NCI-H446 treated with DMSO at 0.1 percent for 48 hours (cell line): Measurements from ENCODE around the gene GPR146.

Experiments used
- DNase-seq: peaks from one replicate; lab custom pipeline; 2025; lab: John Stamatoyannopoulos, UW

The GPR146 gene

DNA sequence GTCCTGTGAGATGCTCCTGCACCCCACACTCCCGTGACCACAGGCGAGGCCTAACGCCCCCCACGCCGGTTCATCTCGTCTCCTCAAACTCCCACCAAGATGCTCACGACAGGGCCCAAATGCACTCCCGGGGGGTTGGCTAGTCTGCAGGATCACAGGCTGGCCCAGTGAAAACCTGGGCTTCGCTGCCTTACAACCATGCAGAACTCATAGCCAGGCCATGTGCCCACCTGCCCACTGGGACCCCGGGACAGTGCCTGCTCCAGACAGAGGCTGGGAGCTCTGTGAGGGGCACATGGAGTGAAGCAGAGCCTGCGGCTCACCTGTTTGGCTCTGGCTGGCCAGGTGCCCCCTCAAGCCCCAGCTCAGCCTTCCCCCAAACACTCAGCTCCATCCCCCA lies 34.2 kb downstream of the GPR146 start:
- no peak for DNase-seq

DNA sequence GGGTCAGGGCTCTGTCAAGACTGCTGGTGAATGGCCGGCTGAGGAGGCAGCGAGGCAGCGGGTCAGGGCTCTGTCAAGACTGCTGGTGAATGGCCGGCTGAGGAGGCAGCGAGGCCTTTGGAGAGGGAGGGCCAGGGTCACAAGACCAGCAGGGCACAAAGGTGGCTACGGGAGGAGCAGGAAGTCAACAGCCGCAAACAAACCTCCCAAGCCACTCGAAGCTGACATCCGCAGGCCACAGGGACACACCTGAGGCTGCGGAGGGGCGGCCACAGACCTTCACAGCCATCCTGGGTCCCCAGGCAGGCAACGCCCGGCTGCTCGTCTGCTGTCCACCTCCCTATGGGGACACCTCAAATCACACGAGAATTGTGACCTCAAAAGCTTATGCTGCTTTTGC lies 34.6 kb downstream of the GPR146 start:
- DNase-seq: no peak

DNA sequence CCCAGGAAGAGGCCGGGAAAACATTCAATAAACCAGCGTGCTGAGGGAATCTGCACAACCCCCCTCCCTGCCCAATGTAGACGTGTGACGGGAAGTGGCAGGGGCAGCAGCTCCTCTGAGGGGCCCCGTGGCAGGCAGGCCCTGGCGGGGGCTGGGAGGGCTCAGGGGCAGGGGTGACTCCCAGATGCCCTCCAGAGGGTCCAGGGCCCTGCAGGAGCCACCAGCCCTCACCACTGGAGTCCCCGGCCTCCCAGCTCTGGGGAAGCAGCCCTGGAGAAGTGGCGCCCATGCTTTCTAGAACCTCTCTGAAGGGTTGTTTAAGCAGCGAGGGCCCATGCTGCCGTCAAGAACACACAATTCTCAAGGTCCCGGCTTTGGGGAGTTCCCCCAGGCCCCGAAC lies 35.2 kb downstream of the GPR146 start:
- no peak for DNase-seq

DNA sequence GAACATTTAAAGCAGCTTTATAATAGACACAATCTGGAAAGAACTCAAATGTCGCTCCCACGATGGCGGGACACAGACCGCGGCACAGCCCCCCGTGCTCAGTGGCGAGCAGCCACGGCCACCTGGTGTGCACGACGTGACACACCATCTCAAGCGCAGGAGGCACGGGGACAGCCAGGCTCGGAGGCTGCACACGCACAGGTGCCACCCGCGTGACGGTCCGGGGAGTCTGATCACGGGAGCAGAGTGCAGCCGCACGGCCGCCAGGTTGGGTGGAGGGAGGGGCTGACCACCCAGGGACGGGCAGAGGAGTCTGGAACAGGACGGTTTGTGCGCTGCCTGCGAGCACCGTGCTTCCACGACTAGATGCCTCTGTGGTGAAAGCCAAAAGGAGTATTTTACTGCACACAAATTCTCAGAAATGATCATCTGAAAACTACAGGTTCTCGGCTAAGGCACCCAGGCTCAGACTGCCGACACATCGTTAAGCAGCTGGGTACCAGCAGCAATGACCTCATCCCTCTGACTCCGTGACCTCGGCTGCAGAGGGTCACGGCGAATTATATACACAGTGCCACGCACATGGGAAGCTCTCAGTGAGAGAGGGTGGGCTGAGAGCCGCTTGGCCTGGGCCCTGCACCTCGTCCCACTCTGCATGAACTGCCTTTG lies 36.0 kb downstream of the GPR146 start:
- no peak for DNase-seq

DNA sequence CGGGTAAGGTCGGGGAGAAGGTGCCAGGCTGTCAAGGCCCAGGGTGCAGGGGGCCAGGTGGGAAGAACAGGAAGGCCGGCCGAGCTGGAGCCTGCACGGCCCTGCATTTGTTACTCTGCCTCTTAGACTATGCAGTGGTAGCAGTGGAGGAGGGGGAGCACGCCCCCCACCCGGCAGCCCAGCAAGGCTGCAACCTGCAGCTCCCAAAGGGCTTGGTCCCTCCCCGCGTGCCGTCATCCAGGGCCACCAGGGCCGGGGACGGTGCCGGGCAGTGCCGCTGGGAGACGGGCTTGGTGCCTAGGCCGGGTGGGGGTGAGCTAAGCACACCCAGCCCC lies 36.5 kb downstream of the GPR146 start:
- no peak for DNase-seq

DNA sequence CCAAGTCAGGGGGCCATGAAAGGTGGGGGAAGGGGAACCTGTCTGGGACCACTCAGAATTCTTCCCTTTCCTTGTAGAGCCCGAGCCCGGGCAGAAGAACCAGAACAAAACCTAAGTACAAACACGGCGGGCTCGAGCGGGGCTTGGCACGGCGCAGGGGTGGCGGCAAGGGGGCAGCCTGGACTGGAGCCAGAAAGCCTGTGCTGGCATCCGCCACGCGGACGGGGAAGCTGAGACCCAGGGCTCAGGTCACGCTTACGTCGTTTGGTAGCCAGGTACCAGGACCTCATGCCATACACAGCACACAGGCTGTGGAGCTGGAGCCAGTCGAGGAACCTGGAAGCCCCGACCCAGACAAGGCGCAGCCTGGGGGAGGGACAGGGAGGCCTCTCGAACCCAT lies 37.0 kb downstream of the GPR146 start:
- no peak for DNase-seq

DNA sequence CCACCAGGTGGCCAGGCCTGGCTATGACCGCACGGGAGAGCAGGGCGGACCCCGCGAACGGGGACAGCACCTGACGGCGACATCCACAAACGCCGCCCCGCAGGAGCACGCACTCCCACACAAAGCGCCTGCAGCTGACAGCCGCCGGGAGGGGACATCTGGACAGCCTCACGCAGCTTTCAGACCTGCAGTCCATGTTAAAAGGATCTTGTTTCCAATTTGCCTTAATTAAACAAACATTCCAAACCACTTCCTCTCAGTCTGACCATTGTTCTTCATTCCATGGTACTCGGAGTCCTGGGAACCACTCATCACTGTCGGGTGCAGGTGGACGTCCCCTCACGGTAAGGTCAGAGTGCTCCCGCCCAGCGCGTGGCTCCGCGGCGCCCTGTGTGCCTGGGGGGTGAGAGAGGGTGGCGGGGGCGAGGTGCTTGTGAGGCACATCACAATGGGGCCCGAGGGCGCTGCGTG lies 37.6 kb downstream of the GPR146 start:
- no peak for DNase-seq

DNA sequence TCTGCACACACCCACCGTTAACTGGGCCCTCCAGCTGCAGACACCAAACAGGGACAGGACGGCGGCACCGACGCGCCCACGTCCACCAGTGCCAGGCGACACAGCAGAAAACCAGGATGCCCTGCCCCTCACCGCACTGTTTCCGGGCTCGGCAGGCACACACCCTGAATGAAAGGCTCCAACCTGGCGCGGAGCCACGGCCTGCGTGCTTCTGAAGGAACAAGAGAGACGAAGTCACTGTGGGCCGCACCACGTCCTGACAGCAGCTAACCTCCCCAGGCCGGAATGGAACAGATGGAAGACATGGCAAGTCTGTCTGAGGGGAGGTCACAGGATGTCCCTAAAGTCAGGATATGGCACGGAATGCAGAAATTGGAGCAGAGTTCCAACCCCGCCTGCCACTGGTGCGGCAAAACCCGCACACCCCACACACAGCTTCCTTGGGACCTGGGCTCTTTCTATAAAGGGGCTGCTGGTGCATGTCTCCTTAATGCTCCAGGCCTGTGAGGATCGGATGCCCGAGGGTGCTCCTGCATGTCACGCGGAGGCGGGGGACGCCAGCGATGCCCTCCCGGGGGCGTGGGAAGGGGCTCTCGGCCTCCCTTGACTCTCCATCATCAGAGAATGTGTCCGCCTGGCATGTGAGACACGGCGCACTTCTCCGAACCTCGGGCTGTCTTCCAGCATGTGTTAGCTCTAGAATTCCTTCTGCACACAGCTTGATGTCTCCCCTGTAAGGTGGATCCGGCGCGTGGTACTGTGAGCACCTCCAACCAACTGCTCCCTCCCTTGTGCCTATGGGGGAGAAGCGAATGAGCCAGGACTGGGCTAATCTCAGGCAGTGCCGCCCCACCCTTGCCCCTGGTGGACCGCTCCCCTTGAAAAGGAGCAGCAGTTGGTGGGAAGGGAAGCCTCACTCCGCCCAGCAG lies 39.6 kb downstream of the GPR146 start:
- no peak for DNase-seq

DNA sequence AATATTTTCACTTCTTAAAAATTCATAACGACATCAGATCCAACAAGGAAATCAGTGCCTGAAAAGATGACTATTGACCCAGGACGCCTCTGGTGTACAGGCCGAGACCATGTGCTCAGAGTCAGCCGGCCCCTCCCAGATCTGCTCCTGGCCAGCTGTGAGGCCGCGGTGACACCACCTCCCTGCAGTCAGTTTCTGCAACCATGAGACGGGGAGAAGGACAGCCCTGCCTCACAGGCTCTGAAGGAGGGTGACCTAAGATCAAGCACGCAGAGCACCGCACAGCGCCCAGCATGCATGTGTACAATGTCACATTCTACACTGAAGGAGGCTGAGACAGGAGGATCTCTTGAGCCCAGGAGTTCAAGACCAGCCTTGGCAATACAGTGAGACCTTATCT lies 40.9 kb downstream of the GPR146 start:
- no peak for DNase-seq

DNA sequence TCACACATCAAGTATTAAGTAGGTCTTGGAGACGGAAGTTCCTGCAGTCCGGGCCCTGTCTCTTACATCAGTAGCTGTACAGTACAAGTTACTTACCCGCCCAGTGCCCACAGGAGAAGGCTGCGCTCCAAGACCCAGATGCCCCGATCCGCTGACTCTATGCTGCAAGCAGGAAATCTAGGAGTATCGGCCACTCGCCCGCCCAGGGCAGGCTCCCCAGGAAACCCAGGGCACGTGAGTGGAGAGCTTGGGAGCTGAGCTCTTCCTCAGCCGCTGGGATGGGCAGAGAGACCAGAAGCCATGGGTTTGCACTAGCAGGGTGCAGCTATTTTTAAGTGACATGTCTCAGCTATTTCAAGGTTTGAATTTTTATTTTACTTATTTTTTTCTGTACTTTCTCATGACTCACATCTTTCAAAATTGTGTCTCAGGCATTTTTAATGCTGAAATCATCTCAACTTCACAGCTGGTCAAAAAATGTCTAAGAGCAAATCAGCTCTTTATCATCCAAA lies 41.6 kb downstream of the GPR146 start:
- DNase-seq: no peak

DNA sequence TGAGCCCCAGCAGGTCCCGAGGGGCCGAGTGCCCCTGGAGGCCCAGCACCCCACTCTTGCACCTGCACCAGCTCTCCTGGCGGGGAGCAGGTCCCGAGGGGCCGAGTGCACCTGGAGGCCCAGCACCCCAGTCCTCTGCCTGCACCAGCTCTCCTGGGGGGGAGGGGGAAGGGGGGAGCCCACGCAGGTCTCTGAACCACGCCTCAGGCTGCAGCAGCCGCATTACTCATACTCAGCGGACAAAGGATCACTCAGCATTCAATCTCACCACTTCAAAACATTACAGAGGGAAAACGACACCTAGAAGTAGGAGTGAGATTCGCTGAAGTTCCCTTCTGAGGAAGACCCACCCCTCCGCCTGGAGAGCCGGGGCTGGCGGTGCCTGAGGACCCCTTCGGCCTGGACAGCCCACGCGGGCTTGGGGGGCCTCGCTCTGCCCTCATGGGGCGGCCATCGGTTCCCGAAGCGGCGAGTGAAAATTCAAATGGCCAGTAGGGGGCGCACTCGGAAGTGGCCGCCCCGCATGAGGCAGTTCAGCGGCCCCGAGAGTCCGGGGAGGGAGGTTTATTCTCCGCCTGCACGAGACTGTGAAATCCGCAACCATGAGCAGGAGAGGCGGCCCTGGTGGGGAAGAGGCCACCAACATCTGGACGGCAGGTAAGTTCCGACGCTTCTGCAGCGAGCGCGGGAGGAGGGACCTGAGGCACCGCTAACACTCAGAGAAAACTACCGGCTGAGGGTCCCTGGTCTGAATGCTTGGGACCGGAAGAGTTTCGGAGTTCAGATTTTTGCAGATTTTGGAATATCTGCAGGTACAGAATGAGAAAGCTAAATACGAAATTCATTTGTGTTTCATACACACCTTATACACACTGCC lies 42.5 kb downstream of the GPR146 start:
- no peak for DNase-seq

DNA sequence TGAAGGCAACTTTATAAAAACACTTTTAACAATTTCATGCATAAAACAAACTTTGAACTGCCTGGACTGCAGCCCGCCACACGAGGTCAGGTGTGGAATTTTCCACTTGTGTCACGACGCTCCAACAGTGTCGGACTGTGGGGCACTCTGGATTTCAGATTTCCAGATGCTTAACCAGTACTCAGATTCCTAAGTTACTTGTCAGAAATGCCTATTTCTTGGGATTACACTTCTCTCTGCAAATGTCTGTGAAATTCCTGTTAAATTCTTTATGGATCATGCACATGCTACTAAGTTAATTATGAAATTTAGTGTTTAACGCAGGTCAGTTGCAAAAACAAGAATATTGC lies 43.1 kb downstream of the GPR146 start:
- no peak for DNase-seq

DNA sequence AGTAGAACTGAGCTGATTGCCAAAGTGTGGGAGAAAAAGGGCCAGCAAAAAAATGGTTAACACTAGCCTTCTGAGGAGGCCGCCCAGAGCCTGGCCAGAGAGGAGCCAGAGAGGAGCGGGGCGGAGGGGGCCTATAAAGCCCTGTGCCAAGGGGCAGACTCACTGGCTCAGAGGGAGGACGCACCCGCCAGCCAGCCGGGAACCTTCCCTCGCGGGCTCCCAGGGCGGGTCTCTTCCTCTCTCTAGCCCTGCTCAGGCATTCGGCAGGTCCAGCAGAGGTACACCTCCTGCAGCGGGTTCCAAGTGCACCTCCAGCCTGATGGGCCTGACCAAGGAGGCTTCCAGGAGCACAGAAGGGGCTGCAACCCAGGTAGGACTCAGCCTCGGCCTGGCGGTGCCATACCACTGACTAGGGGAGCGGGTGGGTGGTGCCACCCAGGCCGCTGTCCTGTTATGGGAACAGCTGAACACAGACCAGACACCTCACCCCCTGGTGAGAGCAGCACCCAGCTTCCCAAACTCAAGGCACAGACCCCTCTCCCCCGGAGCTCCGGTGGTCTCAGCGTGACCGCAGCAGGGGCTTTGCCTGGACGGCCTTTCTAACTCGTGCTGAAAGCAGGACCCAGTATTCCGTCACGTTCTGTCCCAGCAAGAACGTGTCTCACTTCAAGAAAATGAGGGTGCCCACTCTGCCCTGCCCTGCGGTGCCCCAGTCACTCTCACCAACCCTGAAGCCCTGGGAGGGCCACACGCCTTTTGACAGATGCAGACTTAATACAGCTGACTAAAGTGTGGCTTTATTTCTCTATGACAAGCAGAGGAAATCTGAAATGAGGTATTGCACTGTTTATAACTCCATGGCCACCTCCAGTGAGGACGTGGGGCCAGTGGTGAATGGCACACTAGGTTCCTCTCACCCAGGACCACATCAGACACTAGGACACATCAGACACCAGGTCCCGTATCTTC lies 43.9 kb downstream of the GPR146 start, which contains the start of gene GPER1:
Gene GPER1 (plus strand): TSS at position 162 of the 969 bp plus-strand sequence. CDS start 3,616 bp downstream, outside the sequence.
- peak; percentile 51 for DNase-seq

DNA sequence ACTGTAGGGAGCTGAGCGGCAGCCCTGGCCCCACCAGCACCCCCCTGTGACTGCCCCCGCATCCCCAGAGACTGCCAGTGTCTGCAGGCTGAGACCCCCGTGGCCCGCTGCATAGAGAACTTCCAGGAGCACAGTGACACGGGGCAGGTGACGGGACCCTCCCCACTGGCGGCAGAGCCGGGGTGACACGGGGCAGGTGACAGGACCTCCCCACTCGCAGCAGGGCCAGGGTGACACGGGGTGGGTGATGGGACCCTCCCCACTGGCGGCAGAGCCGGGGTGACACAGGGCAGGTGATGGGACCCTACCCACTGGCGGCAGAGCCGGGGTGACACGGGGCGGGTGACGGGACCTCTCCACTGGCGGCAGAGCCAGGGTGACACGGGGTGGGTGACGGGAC lies 45.9 kb downstream of the GPR146 start:
- no peak for DNase-seq

DNA sequence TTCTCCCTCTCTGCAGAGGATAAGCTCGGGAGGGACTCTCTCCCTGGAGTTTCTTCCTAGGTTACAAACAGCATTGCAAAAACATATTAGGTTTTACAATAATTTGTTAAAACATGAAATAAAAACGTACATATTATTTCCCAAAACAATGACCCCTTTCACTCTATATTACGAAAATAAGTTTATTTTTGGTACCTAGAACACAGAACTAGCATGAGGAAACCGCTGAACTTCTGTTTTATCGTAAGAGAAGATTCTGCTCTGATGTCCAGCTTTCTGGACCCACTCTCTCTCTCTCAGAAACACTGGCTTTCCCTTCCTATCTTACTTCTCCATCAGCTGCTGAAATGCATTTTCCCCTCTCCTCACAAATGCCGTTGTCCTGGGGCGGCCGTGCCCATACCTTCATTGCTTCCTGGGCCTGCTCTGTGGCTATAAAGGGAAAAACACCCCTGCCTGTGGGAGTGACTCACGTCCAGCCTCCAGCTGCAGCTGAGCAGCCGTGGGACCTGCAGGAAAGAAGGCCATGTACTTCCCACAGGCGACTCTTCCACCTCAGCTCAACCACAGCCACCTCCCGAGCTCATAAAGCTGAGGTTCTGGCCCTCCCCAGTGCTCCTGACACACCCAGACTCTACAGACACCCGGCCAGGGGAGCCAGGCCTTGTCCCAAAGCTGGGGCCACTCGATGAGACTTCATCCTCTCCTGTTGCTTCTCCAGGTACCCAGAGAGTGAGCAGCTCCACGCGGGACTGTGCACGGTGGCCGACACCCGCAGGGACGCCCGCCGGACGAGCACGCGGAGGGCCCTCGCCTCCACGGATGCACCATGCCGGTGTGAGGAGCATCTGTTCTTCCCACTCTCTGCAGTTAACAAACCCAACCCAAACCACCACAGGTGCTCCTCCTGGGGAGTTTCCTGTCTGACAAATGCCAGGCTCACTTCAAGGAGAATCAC lies 46.6 kb downstream of the GPR146 start:
- no peak for DNase-seq

DNA sequence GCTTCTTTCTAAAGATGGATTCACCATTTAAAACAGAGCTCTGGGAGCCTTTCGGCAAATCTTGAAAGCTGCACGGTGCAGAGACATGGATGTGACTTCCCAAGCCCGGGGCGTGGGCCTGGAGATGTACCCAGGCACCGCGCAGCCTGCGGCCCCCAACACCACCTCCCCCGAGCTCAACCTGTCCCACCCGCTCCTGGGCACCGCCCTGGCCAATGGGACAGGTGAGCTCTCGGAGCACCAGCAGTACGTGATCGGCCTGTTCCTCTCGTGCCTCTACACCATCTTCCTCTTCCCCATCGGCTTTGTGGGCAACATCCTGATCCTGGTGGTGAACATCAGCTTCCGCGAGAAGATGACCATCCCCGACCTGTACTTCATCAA lies 47.3 kb downstream of the GPR146 start:
- DNase-seq: no peak

DNA sequence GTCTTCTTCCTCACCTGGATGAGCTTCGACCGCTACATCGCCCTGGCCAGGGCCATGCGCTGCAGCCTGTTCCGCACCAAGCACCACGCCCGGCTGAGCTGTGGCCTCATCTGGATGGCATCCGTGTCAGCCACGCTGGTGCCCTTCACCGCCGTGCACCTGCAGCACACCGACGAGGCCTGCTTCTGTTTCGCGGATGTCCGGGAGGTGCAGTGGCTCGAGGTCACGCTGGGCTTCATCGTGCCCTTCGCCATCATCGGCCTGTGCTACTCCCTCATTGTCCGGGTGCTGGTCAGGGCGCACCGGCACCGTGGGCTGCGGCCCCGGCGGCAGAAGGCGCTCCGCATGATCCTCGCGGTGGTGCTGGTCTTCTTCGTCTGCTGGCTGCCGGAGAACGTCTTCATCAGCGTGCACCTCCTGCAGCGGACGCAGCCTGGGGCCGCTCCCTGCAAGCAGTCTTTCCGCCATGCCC lies 47.9 kb downstream of the GPR146 start:
- no peak for DNase-seq

DNA sequence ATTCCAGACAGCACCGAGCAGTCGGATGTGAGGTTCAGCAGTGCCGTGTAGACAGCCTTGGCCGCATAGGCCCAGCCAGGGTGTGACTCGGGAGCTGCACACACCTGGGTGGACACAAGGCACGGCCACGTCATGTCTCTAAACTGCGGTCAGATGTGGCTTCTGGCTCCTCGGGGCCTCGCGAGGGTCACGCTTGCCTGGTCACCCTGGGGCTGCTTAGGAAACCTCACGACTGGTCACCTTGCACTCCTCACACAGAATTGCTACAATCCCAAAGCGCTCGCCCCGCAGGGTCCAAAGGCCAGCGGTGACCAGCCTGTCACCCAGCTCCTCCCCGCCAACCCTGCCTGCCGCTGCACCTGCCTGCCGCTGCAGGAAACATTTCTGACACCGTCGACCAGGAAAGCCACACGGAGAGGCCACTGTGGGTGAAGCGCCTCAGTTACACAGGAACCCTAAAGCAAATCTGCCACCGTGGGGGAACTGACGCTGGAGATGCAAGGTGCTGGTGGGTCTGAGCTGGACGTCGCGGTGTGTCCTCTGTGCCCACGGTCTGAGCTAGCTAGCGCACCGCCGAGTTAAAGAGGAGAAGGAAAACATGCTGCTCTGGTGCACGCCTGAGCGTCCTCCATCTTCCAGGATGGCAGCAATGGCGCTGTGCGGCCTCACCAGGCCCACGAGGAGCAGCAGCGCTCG lies 48.6 kb downstream of the GPR146 start:
- no peak for DNase-seq

DNA sequence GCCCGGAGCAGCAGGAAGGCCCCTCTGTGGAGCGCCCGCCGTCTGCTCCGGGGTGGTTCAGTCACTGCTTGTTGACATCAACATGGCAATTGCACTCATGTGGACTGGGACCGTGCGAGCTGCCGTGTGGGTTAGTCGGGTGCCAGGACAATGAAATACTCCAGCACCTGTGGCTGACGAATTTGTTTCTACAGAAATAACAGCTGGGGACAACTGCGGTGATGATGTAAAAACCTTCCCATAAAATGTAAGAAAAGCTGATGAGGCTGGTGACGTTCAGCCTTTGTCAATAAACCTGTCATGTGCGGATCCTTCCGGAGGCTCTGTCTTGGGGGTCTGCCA lies 49.1 kb downstream of the GPR146 start:
- DNase-seq: no peak
